HG03558 (cell line): ENCODE measurements around the gene MAST3.
A peak's percentile ranks its signal among the peaks of the same experiment; 100 is the strongest.

Source experiments
- ATAC-seq: cut with Tn5 transposase; IDR thresholded peaks from one replicate; pipeline ENCODE4 v1.9.1; 2021; ENCODE audit warnings: moderate number of reproducible peaks; ENCODE audit not compliant: unreplicated experiment; ENCODE audit errors: extremely low read depth

MAST3 gene

GRCh38 chr19:18173572-18174288, 76.2 kb downstream of the MAST3 start, which contains the start of gene IFI30:
Gene IFI30, plus strand, starts transcription at chr19:18173813. Its CDS starts 29 bp downstream, at chr19:18173842.
- no peak for ATAC-seq

- no peak for ATAC-seq
Observed at GRCh38 chr19:18174983-18175382, 77.4 kb downstream of the MAST3 start.

GRCh38 chr19:18176367-18177310, 79.1 kb downstream of the MAST3 start:
- ATAC-seq, result no peak

- no peak for ATAC-seq
Observed at GRCh38 chr19:18179957-18180356, 82.4 kb downstream of the MAST3 start.

- no peak for ATAC-seq
Observed at GRCh38 chr19:18183529-18183928, 86.0 kb downstream of the MAST3 start.

GRCh38 chr19:18185538-18185937, 88.0 kb downstream of the MAST3 start:
- ATAC-seq, result no peak

GRCh38 chr19:18190278-18190677, 92.7 kb downstream of the MAST3 start:
- no peak for ATAC-seq

- ATAC-seq, result no peak
Observed at GRCh38 chr19:18191640-18192062, 94.1 kb downstream of the MAST3 start.

- peak; percentile 64 for ATAC-seq
Observed at GRCh38 chr19:18192673-18193387, 95.3 kb downstream of the MAST3 start, which contains the start of gene MPV17L2. Gene MPV17L2, plus strand, starts transcription at chr19:18193218. Its CDS starts 64 bp downstream, at chr19:18193282.

- ATAC-seq, result no peak
Observed at GRCh38 chr19:18193388-18194180, 96.0 kb downstream of the MAST3 start.

GRCh38 chr19:18194181-18194530, 96.6 kb downstream of the MAST3 start:
- no peak for ATAC-seq

- ATAC-seq, result no peak
Observed at GRCh38 chr19:18194554-18195238, 97.1 kb downstream of the MAST3 start.

- no peak for ATAC-seq
Observed at GRCh38 chr19:18196511-18196845, 98.9 kb downstream of the MAST3 start.

GRCh38 chr19:18197306-18197705, 99.7 kb downstream of the MAST3 start:
- no peak for ATAC-seq

GRCh38 chr19:18197941-18198340, 100.4 kb downstream of the MAST3 start:
- no peak for ATAC-seq

GRCh38 chr19:18198374-18198773, 100.8 kb downstream of the MAST3 start:
- ATAC-seq, result no peak
